Panc1 (cell line): ENCODE measurements around the gene SYN1. TPM values are rescaled to one million over a fixed set of nuclear protein-coding genes. Genes with fewer than 3 reads are reported as not detected.

Source experiments
- ATAC-seq: fragments of 200-7000 bp; cut with Tn5 transposase; 2 replicates; pipeline ENCODE4 v1.9.1; 2020; ENCODE audit warnings: mild to moderate bottlenecking, moderate library complexity
- BruUV-seq: library from RNA; stranded (reverse); fragments of 400-500 nt; replicated peaks from 2 replicates; lab custom pipeline; 2021; lab: Mats Ljungman, UMichigan
- CTCF ChIA-PET: fragments of 300-600 bp; sonication (Branson Sonifier 250); formaldehyde crosslinking; loops from one replicate; lab custom pipeline; 2022; ENCODE audit warnings: antibody characterized with exemption; lab: Charles Lee
- POLR2A ChIA-PET: fragments of 300-600 bp; sonication (Branson Sonifier 250); formaldehyde crosslinking; loops from one replicate; lab custom pipeline; 2022; ENCODE audit warnings: antibody characterized with exemption; lab: Charles Lee
- DNase-seq: peaks from one replicate; pipeline ENCODE4 v3.0.0-alpha.2; 2010; ENCODE audit warnings: low read depth, low spot score
- H3K27ac ChIP-seq: 2 replicates; pipeline ENCODE4 v1.5.1; 2011; ENCODE audit warnings: mild to moderate bottlenecking, low read length, inconsistent platforms
- H3K27me3 ChIP-seq: fragments of 200-500 bp; sonication (Bioruptor generic); 2 replicates; pipeline ENCODE4 v1.6.0; 2014; ENCODE audit warnings: low read length, inconsistent platforms; ENCODE audit not compliant: control insufficient read depth, insufficient read depth
- H3K36me3 ChIP-seq: fragments of 200-500 bp; sonication (Bioruptor generic); 2 replicates; pipeline ENCODE4 v1.5.1; 2014; ENCODE audit warnings: inconsistent platforms, mild to moderate bottlenecking, low read length, moderate library complexity; ENCODE audit not compliant: control insufficient read depth, insufficient read depth
- H3K4me1 ChIP-seq: 2 replicates; pipeline ENCODE4 v1.5.1; 2011; ENCODE audit warnings: inconsistent platforms, mild to moderate bottlenecking, low read length, moderate library complexity; ENCODE audit not compliant: control insufficient read depth, insufficient read depth
- H3K4me3 ChIP-seq, 2 experiments: 2 replicates each; pipeline ENCODE4 v1.5.1; 2011 to 2012; ENCODE audit warnings: low read depth in 2 of 2, low read length in 2 of 2, mild to moderate bottlenecking in 2 of 2, inconsistent platforms in 1 of 2, moderate library complexity in 1 of 2
- H3K9me3 ChIP-seq: fragments of 200-500 bp; sonication (Bioruptor generic); 2 replicates; pipeline ENCODE4 v1.5.1; 2014; ENCODE audit warnings: low read depth, mild to moderate bottlenecking, inconsistent platforms, low read length, moderate library complexity; ENCODE audit not compliant: control insufficient read depth, insufficient read depth
- POLR2AphosphoS5 ChIP-seq: IDR thresholded peaks from 2 replicates; pipeline ENCODE4 v1.6.1; 2012; ENCODE audit warnings: mild to moderate bottlenecking, low read depth, low read length, moderate library complexity
- SIN3A ChIP-seq: IDR thresholded peaks from 2 replicates; pipeline ENCODE4 v1.6.1; 2012; ENCODE audit warnings: low read depth, mild to moderate bottlenecking, low read length, moderate library complexity, borderline replicate concordance; ENCODE audit not compliant: insufficient read depth
- TCF7L2 ChIP-seq: IDR thresholded peaks from 2 replicates; pipeline ENCODE4 v1.6.1; 2011; ENCODE audit warnings: mild to moderate bottlenecking, low read depth, low read length, inconsistent platforms
- in situ Hi-C: cut with HindIII; loops from 2 replicates; pipeline ENCODE4 v1.10.0; 2016; ENCODE audit warnings: low sequenced_read_pairs, low pct_unique_long_range_greater_than_20kb
- intact Hi-C: fragments of 100-400 bp; cut with micrococcal nuclease; formaldehyde crosslinking; loops from one replicate; pipeline ENCODE4 v1.10.0; 2022; ENCODE audit not compliant: unreplicated experiment
- total RNA-seq: library from RNA; stranded (reverse); gene quantifications from one replicate; pipeline ENCODE4 v1.2.1, GENCODE V29; 2021; ENCODE audit not compliant: unreplicated experiment
- TF ChIP-seq, protein P1 (sequence below): fragments of 450-650 bp; IDR thresholded peaks from 2 replicates; pipeline ENCODE4 v1.5.1; 2017; ENCODE audit warnings: mild to moderate bottlenecking
- TF ChIP-seq, protein P2 (sequence below), 2 experiments: IDR thresholded peaks; 2 replicates each; pipeline ENCODE4 v1.6.1; 2011 to 2012; ENCODE audit warnings: low read depth in 2 of 2, control low read depth in 1 of 2, low read length in 1 of 2, mild to moderate bottlenecking in 1 of 2, moderate library complexity in 1 of 2; ENCODE audit not compliant: insufficient read depth in 1 of 2

Gene SYN1
- total RNA-seq, 1 experiment from 2014 or later = 1.0 TPM

DNA sequence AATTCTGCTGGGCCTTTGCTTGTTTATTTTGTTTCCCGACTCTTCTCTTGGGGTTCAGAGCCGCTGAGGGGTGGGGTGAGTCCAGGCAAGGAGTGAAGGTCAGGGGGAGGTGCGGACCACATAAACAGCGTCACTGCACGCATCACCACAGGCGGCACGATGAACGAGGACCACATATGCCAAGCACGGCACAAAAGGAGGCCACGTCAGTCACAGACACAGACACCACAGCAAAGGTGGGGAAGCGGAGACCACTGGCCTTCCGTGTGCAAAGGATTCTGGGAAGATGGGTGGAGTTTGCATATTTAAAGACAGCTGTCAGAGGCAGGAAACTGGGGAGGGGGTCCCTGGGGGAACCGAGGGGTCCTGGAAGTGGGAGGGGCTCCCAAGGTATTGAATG, 47.8 kb downstream of the SYN1 start:
- TF ChIP-seq, protein P1, sequence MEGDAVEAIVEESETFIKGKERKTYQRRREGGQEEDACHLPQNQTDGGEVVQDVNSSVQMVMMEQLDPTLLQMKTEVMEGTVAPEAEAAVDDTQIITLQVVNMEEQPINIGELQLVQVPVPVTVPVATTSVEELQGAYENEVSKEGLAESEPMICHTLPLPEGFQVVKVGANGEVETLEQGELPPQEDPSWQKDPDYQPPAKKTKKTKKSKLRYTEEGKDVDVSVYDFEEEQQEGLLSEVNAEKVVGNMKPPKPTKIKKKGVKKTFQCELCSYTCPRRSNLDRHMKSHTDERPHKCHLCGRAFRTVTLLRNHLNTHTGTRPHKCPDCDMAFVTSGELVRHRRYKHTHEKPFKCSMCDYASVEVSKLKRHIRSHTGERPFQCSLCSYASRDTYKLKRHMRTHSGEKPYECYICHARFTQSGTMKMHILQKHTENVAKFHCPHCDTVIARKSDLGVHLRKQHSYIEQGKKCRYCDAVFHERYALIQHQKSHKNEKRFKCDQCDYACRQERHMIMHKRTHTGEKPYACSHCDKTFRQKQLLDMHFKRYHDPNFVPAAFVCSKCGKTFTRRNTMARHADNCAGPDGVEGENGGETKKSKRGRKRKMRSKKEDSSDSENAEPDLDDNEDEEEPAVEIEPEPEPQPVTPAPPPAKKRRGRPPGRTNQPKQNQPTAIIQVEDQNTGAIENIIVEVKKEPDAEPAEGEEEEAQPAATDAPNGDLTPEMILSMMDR = no peak
- intact Hi-C loops (no loop called here), in situ Hi-C loops (no loop called here)
- H3K27me3 ChIP-seq = no peaks in the 10 kb centered on the region
- POLR2A ChIA-PET = no interaction called here
- H3K27ac ChIP-seq = no peak overlapping the region
- no peaks in the 10 kb centered on the region for H3K4me1 ChIP-seq
- H3K9me3 ChIP-seq = no peaks in the 10 kb centered on the region
- H3K36me3 ChIP-seq = no peaks in the 10 kb centered on the region; the same call in 1 of the 2 replicates
- CTCF ChIA-PET = no interaction called here
- ATAC-seq = no peak
- BruUV-seq = no TSS peak
- no peak overlapping the region for H3K4me3 ChIP-seq
- DNase-seq = no peak

DNA sequence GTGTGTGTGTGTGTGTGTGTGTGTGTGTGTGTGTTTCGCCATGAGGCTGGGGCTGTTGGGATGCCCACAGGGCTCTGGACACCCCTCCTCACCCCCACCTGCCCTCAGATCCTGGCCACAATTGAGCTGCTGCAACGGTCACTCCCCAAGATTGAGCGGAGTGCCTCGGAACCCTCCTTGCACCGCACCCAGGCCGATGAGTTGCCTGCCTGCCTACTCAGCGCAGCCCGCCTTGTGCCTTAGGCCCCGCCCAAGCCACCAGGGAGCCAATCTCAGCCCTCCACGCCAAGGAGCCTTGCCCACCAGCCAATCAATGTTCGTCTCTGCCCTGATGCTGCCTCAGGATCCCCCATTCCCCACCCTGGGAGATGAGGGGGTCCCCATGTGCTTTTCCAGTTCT, 48.4 kb downstream of the SYN1 start:
- H3K4me1 ChIP-seq = no peaks in the 10 kb centered on the region
- BruUV-seq = no TSS peak
- H3K4me3 ChIP-seq = no peak overlapping the region
- no peak overlapping the region for H3K27ac ChIP-seq
- H3K9me3 ChIP-seq = no peaks in the 10 kb centered on the region
- intact Hi-C loops = no loop called here
- in situ Hi-C loops = no loop called here
- no peaks in the 10 kb centered on the region; the same call in 1 of the 2 replicates for H3K36me3 ChIP-seq
- H3K27me3 ChIP-seq = no peaks in the 10 kb centered on the region
- ChIA-PET POLR2A (no interaction called here), CTCF (no interaction called here)
- DNase-seq (no peak), ATAC-seq (no peak)
- TF ChIP-seq SIN3A (no peak), POLR2AphosphoS5 (no peak), TCF7L2 (no peak)
- TF ChIP-seq, protein P2, sequence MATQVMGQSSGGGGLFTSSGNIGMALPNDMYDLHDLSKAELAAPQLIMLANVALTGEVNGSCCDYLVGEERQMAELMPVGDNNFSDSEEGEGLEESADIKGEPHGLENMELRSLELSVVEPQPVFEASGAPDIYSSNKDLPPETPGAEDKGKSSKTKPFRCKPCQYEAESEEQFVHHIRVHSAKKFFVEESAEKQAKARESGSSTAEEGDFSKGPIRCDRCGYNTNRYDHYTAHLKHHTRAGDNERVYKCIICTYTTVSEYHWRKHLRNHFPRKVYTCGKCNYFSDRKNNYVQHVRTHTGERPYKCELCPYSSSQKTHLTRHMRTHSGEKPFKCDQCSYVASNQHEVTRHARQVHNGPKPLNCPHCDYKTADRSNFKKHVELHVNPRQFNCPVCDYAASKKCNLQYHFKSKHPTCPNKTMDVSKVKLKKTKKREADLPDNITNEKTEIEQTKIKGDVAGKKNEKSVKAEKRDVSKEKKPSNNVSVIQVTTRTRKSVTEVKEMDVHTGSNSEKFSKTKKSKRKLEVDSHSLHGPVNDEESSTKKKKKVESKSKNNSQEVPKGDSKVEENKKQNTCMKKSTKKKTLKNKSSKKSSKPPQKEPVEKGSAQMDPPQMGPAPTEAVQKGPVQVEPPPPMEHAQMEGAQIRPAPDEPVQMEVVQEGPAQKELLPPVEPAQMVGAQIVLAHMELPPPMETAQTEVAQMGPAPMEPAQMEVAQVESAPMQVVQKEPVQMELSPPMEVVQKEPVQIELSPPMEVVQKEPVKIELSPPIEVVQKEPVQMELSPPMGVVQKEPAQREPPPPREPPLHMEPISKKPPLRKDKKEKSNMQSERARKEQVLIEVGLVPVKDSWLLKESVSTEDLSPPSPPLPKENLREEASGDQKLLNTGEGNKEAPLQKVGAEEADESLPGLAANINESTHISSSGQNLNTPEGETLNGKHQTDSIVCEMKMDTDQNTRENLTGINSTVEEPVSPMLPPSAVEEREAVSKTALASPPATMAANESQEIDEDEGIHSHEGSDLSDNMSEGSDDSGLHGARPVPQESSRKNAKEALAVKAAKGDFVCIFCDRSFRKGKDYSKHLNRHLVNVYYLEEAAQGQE (IDR thresholded peaks at IDR 0.05; ENCODE audit: insufficient read depth in 1 of 2, low read depth in 2 of 2, low read length in 1 of 2) = no peak
- TF ChIP-seq, protein P1 = no peak
